ENCODE measurements around the gene SLC41A1. TPM values are rescaled to one million over a fixed set of nuclear protein-coding genes. Genes with fewer than 3 reads are reported as not detected.
A peak's percentile ranks its signal among the peaks of the same experiment; 100 is the strongest.

The SLC41A1 gene
- polyA plus RNA-seq, 1 of the 3 experiments (the other 2 are of a cell fraction) = 18.3 TPM

DNA sequence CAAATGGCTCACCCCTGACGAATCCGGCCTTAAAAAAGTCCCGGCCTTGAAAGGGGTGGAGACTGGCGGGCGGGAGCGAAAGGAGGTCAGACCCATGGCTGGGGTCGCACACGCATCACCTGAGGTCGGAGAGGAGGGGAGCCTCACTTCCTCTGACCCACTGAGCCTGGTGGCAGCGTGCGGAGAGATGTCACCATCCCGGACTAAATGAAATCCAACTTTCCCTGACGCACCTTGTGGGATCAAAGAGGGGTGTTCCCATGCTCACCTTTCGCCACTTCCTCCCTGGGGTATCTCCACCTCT, 709 bp upstream of the SLC41A1 start:
- ChIA-PET CTCF (interaction anchor here (0.9 to 1.3 kb wide), 5 partner anchors 11 to 163 kb away, joined by 3 to 7 read pairs (median 3); no protein-coding TSS in a partner anchor), POLR2A (no interaction called here)
- TF ChIP-seq NFIC (IDR thresholded peaks at IDR 0.05; ENCODE audit: borderline replicate concordance) (no peak), FOXM1 (IDR thresholded peaks at IDR 0.05; ENCODE audit: low read depth) (no peak), POLR2AphosphoS5 (IDR thresholded peaks at IDR 0.05; ENCODE audit: low read depth, low read length) (no peak), TCF12 (IDR thresholded peaks at IDR 0.05) (no peak), FOSL2 (IDR thresholded peaks at IDR 0.05; ENCODE audit: borderline replicate concordance, low read depth) (no peak), GATA2 (CRISPR knock-in tag; IDR thresholded peaks at IDR 0.05) (no peak), TAF1 (IDR thresholded peaks at IDR 0.05; ENCODE audit: borderline replicate concordance, low read depth, low read length) (no peak)
- TF ChIP-seq, protein P1, sequence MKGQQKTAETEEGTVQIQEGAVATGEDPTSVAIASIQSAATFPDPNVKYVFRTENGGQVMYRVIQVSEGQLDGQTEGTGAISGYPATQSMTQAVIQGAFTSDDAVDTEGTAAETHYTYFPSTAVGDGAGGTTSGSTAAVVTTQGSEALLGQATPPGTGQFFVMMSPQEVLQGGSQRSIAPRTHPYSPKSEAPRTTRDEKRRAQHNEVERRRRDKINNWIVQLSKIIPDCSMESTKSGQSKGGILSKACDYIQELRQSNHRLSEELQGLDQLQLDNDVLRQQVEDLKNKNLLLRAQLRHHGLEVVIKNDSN (IDR thresholded peaks at IDR 0.05; ENCODE audit: borderline replicate concordance, low read depth) = no peak
- TF ChIP-seq, protein P2, sequence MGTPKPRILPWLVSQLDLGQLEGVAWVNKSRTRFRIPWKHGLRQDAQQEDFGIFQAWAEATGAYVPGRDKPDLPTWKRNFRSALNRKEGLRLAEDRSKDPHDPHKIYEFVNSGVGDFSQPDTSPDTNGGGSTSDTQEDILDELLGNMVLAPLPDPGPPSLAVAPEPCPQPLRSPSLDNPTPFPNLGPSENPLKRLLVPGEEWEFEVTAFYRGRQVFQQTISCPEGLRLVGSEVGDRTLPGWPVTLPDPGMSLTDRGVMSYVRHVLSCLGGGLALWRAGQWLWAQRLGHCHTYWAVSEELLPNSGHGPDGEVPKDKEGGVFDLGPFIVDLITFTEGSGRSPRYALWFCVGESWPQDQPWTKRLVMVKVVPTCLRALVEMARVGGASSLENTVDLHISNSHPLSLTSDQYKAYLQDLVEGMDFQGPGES (IDR thresholded peaks at IDR 0.05; ENCODE audit: low read depth, low read length) = no peak
- TF ChIP-seq, protein P3, sequence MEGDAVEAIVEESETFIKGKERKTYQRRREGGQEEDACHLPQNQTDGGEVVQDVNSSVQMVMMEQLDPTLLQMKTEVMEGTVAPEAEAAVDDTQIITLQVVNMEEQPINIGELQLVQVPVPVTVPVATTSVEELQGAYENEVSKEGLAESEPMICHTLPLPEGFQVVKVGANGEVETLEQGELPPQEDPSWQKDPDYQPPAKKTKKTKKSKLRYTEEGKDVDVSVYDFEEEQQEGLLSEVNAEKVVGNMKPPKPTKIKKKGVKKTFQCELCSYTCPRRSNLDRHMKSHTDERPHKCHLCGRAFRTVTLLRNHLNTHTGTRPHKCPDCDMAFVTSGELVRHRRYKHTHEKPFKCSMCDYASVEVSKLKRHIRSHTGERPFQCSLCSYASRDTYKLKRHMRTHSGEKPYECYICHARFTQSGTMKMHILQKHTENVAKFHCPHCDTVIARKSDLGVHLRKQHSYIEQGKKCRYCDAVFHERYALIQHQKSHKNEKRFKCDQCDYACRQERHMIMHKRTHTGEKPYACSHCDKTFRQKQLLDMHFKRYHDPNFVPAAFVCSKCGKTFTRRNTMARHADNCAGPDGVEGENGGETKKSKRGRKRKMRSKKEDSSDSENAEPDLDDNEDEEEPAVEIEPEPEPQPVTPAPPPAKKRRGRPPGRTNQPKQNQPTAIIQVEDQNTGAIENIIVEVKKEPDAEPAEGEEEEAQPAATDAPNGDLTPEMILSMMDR (IDR thresholded peaks at IDR 0.05) = no peak
- TF ChIP-seq, protein P4, sequence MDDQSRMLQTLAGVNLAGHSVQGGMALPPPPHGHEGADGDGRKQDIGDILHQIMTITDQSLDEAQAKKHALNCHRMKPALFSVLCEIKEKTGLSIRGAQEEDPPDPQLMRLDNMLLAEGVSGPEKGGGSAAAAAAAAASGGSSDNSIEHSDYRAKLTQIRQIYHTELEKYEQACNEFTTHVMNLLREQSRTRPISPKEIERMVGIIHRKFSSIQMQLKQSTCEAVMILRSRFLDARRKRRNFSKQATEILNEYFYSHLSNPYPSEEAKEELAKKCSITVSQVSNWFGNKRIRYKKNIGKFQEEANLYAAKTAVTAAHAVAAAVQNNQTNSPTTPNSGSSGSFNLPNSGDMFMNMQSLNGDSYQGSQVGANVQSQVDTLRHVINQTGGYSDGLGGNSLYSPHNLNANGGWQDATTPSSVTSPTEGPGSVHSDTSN (IDR thresholded peaks at IDR 0.05) = no peak
- H3K79me2 ChIP-seq (ENCODE audit: insufficient read depth) = peaks cover 19% of the 10 kb centered on the region; the same call in 1 of the 2 replicates
- H3K4me1 ChIP-seq (ENCODE audit: control insufficient read depth in 1 of 2, insufficient read depth in 2 of 2, low read depth in 1 of 2, low read length in 1 of 2) = peaks cover 5 to 35% of the 10 kb centered on the region in 2 experiments; a peak in 2 of 4 replicates
- peak overlapping the region; percentile 95 for H3K4me2 ChIP-seq
- H3F3A ChIP-seq (replicated peaks; ENCODE audit: insufficient read depth) = no peaks in the 10 kb centered on the region
- WGBS (ENCODE audit: low lambda C conversion rate) = 13% methylated on average over 14 of the region's 14 CpGs
- no peaks in the 10 kb centered on the region for H3K9me2 ChIP-seq
- H3K4me3 ChIP-seq (ENCODE audit: low read depth in 2 of 2, low read length in 1 of 2) = peak overlapping the region; percentile 77 to 94
- no peaks in the 10 kb centered on the region for H3K27me3 ChIP-seq (ENCODE audit: insufficient read depth)
- H3K9ac ChIP-seq = peak overlapping the region; percentile 74
- peak overlapping the region; percentile 86 for H2AFZ ChIP-seq (ENCODE audit: low read depth)
- peaks cover 0 to 15% of the 10 kb centered on the region in 2 experiments for H3K36me3 ChIP-seq (replicated peaks in 1 of 2; ENCODE audit: control insufficient read depth in 1 of 2, insufficient read depth in 2 of 2, low read length in 1 of 2)
- no peaks in the 10 kb centered on the region for H3K9me3 ChIP-seq
- DNase-seq = no peak
- H4K20me1 ChIP-seq (ENCODE audit: insufficient read depth) = no peaks in the 10 kb centered on the region
- H3K27ac ChIP-seq (ENCODE audit: low read depth in 2 of 2, low read length in 1 of 2) = peak overlapping the region; percentile 46 to 84

Measured in SK-N-SH (cell line).